Measurements from ENCODE around the gene EYA2.

GRCh38 chr20:46935394-46936017, 40.9 kb downstream of the EYA2 start:
- TF ChIP-seq CTCF (conservative IDR thresholded peaks at IDR 0.05 in 1 of 2, IDR thresholded peaks at IDR 0.05 in 1 of 2; ENCODE audit: extremely low read depth in 1 of 2, insufficient read depth in 1 of 2, low read depth in 1 of 2, low read length in 2 of 2): no peak
- TF ChIP-seq EZH2 (IDR thresholded peaks at IDR 0.05; ENCODE audit: borderline replicate concordance, low read length): no peak

Measured in mammary epithelial cell (primary cell).